ENCODE data around the gene EIF1AD.
"Not testable (repeated sequence)": the region's sequence is repeated elsewhere in the genome, so short reads cannot be mapped to it uniquely, and the experiment has no call there.

Gene EIF1AD

DNA sequence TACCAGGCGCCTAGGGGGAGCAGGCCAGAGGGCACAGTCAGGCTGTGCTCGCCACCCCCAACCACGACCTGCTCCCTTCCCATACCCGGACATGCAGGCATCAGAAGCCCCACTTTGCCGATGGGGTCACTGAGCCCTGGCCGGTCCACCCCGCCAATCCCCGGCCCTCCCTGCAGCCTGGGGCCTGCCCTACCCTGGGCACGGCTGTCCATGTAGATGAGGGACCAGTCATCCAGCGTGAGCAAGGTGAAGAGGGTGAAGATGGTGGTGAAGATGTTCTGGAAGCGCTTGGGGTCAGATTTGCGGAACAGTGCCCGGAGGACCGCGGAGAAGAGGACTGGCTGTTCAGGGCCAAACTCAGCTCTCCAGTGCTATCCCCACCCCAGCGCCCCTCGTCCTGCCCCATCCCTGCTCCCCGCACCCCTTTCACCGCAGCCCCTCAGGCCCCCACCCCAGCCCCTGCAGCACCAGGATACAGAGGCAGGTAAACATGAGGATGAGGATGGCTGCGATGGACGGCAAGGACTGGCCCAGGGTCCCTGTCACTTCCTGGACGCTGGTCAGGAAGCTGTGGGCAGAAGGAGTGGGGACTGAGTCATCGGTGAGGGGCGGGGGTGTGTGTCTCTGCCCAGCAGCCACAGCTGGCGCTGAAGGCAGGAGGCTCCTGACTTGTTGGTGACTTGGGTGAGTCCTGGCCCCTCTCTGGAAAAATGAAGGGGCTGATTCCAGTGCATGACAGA, 18.8 kb upstream of the EIF1AD start:
- DNase-seq = no peak

DNA sequence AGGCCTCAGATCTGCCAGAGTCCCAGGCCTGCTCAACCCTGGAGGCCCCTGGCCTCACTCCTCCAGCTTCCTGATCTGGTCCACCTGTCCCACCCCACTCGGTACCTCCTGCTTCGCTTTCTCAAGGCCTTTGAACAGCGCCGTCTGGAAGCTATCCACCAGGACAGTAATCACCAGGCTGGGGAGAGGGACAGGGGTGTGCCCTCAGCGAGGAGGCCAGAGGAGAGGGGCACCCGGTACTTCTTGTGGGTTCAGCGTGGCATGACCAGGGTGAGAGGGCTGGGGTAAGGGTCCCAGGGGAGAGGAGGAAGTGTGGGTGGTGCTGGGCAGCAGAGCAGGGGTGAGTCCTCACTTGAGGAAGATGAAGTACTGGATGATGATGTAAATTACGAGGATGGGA, 18.3 kb upstream of the EIF1AD start:
- DNase-seq = no peak

DNA sequence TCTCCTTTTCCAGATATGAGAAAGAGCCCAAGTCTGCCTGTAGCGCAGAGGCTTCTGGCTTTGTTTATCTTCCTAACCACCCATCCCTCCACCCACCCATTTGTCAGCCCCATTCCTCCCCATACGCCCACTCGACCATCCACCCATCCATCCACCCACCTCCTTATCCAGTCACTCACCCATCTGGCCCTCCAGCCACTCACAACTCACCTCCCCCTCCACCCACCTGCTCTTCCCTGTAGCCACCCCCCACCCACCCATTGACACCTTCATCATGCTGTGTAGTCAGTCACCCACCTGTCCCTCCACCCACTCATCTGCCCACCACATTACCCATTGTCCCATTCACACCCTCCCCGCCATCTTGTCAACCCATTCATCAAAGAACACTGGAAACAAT, 15.4 kb upstream of the EIF1AD start:
- no peak for DNase-seq

DNA sequence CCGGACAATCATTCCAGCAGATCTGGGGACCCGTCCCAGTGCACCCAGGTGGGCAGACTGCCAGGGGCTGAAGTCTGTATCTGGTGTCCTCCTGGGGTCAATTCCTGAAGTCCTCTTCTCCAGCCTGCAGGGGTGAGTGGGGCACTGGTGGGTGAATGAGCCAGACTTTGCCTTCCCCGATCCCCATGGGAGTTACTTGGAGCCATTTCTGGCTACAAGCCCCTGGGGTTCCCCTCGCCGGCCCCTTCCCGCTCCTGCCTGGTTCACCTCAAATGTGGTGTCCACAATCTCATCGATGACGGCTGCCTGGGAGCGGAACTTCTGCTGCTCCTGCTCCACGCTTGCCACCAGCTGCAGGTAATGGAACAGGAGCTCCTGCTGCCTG, 14.8 kb upstream of the EIF1AD start:
- DNase-seq = no peak

DNA sequence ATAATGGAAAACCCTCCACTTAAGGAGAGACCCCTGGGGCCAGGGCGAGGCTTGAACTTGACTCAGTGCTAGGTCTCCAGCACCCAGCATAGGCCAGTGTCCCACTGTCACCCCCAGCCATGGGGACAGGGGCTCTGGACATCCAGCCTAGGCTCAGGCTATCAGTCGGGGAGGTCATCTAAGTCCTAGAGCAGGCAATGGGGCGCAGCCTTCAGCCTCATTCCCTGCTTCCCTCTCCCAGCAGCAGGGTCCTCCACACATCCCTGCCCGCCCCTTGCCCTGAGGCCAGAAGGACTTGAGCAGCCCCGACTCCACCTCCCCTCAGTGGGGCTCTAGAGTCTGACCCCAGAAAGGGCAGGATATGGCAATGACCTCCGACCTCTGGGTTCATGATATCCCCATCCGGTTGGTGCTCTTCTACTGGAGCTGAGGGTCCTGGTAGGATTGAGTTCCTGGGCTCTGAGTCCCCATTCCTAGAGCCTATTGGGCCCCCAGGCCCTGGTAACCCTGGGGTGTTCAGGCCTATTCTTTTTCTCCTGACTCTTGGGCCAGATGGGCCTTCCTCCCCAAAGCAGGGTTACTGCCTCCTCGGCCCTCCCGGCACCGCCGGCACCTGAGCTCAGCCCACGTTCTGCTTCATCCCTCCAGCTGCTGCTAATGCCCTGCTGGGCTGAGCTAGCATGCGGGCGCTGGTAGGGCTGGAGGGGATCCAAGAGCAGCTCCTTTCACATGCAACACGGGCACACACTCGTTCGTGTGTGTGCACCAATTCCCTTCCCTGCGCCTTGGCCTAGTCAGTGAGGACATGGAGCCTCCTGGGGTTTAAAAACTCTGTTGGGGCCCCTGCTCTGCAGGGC, 14.2 kb upstream of the EIF1AD start:
- DNase-seq = no peak

DNA sequence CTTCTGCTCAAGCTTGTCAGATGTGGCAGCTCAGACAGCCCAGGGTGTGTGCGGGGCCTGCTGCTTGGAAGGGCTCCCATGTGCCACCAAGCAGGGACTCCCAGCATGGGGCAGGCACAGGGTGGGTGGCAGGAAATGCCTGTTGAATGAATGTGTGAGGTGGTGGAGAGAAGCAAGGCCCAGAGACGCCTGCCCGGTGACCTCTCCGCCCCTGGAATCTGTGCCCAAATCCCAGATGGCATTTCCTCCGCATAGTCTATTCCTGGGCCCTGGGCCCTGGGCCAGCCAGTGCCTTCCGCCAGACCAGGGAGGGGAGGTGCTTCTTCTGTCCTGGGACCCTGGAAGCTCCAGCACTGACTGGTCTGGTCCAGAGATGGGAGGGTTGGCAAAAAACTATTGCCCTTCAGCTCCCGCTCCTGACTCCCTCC, 13.5 kb upstream of the EIF1AD start:
- no peak for DNase-seq

DNA sequence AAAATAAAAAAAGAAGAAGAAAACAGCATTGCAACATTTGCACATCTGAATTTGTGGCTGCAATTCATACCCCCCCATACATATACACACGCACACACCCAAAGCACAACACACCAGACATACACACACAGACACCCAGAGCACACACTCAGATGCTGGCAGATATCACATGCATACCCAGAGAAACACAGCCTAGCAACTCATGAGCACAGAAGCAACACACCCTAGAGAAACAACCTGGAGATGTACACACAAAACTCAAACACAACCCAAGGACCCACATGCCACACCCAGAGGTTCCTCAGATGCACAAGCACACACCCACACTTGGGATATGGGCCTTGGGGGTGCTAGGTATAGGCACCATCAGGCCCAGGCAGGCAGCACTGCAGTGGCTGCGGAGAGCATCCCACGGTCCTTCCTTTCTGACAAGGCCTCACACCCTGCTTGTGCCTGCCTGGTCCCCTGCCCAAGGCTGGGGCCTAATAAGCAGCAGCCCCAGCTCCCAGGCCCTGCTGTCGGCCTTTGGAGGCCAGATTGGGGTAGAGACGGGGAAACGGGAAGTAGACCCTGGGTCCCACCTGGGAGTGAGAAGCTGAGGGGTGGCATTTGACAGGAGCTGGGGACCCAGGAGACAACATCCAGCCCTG, 13.0 kb upstream of the EIF1AD start:
- DNase-seq = no peak

DNA sequence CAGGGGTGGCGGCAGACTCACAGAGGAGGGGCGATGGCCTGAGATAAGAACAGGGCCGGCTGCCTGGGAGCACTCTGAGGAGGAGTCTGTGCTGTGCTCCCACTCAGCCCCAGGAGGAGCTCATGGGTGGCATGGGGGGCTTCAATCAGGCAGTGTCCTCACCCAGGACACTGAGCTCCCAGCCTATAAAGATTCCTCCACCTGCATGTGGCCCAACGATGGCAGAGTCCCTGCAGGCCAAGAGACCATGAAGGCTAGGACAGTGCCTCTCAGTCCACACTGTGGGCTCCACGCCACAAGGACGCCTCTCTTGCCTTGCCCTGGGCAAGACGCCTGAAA, 11.8 kb upstream of the EIF1AD start:
- no peak for DNase-seq

DNA sequence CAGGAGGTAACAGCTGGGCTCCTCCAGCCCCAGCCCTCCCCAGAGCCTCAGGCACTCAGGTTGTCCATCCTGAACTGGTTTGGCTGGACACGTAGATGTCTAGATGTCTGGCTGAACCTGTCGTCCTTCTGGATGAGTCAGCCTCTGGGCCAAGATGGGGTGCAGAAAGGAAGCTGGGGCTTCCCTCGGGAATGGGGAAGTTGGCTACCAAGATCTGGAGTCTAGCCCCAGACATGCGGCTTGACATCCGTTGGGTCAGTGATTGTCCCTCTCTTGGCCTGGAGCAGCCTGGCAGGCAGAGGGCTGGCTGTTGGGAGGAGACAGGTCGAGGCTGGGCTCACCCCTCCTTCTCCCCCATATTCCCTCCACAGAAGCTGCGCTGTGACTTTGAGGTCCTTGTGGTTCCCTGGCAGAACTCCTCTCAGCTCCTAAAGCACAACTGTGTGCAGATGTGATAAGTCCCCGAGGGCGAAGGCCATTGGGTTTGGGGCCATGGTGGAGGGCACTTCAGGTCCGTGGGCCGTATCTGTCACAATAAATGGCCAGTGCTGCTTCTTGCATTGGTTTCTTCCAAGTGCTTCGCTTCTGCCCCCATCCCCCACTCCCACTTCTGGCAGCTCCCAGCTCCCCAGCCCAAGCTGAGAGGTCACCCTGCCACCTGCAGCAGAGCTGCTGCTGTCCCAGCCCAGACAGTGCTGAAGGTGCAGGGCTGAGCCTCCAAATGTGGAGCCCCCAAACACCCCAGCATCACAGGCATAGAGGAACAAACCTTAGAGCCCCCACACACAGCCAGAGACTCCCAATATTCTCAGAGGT, 11.2 kb upstream of the EIF1AD start:
- DNase-seq = no peak

DNA sequence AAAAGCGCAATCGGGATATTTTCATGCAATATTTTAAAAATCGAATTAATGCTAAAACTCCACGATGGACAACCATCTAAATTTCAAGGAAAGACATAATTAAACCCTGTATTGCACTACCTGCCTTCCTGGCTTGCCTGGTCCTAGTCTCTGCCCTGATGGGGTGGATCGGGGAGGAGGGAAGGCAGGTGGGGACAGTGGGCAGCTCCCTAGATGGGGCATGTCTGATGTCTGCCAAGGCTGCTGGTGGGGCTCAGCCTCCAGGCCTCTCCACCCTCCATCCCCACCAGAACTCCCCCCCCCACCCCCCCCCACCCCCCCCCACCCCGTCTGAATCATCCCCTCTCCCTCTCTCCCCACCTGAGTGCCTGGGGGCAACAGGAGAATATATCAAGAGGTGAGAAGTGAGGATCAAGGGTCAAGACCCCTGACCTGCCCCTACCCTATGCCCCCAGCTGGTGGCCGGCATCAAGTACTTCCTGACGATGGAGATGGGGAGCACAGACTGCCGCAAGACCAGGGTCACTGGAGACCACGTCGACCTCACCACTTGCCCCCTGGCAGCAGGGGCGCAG, 10.5 kb upstream of the EIF1AD start:
- DNase-seq = no peak

DNA sequence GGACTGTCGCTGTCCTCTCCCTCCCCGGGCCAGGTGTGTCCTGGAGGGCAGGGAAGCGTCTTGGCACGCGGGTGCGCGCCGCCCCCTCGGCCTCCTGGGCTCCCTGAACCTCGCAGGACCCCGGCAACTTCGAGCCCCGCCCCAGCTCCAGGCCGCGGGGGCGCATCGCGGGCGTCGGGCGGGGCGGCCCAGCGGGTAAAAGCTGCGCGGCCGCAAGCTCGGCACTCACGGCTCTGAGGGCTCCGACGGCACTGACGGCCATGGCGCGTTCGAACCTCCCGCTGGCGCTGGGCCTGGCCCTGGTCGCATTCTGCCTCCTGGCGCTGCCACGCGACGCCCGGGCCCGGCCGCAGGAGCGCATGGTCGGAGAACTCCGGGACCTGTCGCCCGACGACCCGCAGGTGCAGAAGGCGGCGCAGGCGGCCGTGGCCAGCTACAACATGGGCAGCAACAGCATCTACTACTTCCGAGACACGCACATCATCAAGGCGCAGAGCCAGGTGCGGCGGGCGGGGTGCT, 9.9 kb upstream of the EIF1AD start, which contains the start of gene CST6:
TSS of gene CST6 (plus strand) at position 224 of the 519 bp plus-strand sequence. CDS start at position 261, 37 bp downstream.
- DNase-seq = no peak

DNA sequence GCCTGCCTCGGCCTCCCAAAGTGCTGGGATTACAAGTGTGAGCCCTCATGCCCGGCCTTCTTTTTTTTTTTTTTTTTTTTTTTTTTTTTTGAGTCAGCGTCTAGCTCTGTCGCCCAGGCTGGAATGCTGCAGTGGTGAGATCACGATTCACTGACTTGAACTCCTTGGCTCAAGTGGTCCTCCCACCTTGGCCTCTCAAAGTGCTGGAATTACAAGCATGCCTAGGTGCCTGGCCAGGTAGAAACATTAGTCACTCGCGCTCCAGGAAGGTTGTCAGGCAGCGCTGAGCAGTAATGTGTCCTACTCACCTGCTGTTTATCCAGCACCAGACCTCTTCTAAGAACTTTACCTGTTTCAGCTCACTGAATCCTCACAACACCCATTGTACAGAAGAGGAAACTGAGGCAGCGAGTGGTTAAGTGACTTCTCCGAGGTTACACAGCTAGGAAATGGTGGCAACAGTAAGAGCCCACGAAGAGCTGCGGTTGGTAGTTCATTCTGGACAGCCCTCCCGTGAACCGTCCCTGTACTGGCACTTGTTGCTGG, 9.4 kb upstream of the EIF1AD start:
- no peak for DNase-seq

DNA sequence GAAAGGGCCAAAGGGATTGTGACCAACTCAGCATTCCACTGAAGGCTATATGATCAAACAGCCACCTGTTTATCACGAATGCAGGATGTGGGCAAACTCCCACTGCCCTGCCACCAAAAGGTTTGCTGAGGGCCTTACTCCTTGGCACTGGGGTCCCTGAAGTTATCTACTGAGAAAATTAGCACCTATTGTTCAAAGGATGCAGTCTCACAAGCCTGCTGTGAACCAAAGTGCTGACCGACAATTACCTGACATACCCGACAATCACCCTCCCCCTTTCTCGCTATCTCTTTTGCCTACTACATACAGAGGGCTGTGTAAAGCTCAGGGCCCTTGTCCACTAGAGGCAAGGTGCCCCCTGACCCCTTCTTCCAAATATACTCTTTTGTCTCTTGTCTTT, 8.1 kb upstream of the EIF1AD start:
- not testable (repeated sequence) for DNase-seq

DNA sequence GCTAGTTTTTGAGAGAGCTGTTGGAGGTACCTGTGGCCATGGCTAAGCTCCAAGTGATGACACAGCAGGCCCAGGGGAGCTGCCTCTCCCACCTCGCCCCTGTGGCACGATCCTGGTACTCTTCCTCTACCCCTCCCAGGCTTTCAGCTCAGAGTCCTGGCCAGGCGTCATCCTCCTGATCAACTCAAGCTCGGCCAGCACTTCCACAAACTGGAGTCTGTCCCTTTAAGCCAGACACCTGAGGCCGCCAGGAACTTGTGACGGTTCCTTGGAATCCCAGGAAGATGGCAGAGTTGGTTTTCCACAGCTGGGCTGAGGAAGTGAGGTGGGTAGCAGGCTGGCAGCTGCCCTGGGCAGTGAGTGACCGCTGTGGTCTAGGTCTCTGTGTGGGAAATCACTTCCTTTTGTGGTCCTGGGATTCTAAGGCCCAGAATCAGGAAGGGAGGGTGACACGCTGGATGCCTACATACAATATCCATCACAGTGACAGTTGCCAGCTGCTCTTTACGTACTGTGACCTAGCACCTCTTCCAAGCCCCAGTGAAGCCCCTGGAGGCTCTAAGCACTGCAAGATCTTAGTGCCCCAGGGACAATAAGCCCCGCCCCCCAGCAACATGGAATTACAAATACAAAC, 6.6 kb upstream of the EIF1AD start:
- DNase-seq = no peak

DNA sequence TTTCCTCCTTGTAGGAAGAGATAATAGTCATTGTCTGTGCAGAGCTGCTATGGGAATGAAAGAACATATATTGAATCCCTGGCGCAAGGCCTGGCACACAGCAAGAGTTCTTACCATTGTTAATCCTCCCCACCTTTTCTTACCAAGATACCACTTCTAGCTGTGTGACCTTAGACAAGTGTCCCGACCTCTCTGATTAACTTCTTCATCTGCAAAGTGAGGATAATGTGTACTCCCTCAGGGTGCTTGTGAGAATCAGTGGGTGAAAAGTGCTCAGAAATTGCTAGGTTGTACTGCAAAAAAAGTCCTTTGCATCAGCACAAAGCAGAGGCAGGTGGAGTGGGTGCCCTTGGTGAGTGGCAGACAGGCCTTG, 6.1 kb upstream of the EIF1AD start:
- no peak for DNase-seq

DNA sequence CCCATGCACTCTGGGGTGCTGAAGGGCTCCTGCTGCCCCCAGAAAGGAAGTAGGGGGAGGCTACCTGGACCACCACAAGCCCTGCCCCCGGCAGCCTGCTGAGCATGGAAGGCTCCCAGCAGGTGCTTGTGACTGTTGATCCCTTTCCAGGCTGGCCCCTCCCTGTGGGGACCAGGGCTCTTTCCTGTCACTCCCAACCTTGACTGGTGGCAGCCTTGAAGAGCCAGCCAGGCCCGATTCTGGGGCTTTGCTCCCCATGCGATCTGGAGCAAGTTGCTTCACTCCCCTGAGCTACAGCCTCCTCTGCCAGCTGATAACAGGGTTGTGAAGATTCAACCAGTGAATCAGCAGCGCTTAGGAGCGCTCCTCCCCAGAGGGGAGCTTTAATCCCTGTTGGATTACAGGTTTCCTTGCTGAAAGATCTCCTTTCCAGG, 5.3 kb upstream of the EIF1AD start:
- DNase-seq = no peak

DNA sequence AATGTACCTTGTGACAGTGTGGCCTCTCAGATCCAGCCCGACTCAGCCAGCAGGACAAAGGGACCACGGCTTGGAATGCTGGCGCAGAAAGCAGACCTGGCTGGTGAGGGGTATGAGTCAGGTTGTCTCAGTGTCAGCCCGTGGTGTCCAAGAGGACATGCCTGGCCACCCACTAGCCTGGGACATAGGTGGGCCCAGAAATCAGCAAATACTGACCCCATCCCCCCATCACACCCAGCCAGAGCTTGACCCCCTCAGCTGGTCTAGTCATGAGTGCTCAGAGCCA, 4.9 kb upstream of the EIF1AD start:
- no peak for DNase-seq

DNA sequence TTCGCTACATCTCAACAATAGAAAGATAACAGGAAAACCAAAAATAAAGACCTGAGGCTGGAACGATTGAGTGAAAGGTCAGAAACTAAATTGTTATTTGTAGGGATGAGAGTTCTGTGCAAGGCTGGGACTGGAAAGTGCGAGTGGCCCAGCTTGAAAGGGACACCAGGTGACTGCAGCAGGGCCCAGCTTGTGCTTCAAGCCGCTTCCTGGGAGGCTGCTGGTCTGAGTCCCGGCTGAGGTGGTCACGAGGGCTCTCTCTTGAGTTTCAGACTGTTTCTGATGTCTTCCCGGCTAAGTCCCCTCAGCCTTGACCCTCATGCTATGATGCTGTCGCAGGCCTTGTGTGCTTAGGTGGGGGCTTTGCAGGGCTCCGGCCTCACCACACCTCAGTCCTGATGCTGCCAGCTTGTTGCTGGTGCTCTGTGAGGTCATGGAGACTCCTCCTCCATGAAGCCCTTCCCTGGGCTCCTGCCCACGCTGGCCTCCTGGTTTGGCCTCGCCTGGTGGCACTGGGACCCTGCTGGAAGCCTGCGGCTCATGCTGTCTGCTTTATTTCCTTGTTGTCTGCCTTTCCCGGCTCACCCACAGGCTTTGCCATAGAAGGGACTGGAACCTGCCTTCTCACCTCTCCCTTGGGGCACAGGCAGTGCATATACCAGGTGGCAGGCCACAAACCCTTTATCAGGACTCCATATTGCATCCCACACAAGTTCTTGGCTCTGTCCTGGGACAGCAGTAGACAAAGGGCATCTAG, 4.4 kb upstream of the EIF1AD start:
- DNase-seq = no peak

DNA sequence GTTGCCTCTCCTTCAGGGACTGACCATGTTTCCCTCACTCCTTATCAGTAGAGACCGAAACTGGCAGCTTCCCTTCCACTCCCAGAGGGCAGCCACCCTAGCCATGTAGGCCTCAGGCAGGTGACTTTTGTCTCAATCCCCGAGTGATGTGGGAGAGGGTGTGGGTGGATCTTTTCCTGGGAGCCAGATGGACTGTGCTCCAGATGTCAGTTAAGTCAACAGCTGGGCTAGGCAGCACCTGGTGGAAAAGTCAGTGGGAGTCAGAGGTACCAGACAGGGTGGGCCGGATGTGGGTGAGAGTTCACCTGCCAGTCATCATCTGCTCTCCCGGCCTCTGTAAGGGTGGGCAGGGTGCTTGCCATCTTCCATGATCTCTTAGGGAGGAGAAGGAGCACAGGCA, 2.2 kb upstream of the EIF1AD start:
- no peak for DNase-seq

DNA sequence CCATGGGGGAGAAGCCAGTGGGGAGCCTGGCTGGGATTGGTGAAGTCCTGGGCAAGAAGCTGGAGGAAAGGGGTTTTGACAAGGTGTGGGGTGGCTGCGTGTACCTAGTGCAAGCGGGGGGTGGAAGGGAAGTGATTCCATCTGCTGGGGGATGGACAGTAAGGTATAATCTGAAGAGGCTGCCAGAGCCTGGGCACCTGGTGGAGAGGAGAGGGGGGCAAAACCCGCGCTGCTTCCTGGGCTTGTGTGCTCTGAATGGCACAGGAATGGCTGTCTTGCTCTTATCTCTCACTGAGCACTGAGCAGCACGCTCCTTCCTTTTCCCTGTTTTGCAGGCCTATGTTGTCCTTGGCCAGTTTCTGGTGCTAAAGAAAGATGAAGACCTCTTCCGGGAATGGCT, 1.3 kb upstream of the EIF1AD start:
- no peak for DNase-seq

DNA sequence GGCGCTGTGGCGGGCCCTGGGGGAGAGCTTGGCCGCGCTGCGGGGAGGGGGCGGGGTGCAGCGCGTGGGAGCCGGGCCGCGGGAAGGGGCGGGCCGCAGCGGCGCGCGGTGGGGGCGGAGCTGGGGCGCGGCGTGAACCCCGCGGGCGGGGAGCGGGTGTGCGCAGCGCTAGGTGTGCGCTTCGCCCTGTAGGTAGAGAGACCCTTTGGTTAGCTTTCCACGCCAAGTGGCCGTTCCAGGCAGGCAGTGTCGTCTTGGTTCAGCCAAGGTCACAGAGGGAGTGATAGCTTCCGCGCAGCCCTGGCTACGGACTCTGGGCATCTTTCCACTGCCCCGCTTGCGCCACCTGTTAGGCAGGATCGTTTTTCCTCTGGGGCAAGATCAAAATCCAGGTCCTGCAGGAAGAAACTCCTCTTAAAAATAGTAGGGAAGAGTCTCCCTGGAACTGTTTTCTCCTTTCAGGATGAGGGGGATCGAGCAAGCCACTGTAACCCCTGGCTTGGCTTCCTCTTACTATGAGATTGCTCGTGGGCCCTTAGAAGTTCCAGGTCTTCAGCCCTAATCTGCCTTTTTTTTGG, 780 bp upstream of the EIF1AD start:
- DNase-seq = no peak

Measured in NCI-H1930 (cell line).